ENCODE data around the gene VWA3A.
"Not testable (repeated sequence)": the region's sequence is repeated elsewhere in the genome, so short reads cannot be mapped to it uniquely, and the experiment has no call there.

VWA3A gene, protein sequence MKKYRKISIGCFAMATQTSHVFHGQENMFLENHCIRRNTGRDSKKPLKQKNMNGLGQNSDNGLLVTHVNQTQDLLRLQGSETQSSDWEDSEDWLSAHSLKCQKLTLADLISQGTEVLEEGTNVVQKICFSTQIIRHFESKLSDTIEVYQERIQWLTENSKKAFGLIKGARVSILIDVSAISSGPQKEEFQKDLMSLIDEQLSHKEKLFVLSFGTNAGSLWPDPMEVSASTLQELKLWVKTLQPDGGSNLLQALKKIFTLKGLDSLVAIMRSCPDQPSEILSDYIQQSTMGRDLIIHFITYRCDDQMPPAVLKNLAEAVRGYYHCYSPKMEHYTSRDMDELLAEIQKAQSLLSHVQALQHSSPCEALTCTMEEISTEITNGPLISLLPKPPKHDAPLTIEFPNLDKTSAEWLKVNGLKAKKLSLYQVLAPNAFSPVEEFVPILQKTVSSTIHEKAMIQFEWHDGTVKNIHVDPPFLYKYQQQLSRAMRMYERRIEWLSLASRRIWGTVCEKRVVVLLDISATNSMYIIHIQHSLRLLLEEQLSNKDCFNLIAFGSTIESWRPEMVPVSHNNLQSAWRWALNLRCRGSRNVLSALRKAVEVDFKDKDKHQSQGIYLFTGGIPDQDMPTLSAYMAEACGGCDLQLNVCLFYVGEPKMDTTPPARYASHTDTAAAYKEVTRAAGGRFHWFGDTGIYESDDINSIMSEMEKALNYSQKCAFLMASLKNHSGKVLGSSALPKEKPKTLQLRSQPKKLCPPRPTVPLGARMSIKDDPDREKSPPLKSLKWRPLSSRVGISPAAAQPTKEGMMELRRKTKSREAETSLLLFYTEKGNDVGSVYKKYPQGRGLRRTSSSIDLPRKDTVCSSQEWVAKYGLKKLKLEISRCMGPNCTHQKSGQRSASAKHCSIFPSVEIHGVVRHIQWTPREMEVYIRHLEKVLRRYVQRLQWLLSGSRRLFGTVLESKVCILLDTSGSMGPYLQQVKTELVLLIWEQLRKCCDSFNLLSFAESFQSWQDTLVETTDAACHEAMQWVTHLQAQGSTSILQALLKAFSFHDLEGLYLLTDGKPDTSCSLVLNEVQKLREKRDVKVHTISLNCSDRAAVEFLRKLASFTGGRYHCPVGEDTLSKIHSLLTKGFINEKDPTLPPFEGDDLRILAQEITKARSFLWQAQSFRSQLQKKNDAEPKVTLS

DNA sequence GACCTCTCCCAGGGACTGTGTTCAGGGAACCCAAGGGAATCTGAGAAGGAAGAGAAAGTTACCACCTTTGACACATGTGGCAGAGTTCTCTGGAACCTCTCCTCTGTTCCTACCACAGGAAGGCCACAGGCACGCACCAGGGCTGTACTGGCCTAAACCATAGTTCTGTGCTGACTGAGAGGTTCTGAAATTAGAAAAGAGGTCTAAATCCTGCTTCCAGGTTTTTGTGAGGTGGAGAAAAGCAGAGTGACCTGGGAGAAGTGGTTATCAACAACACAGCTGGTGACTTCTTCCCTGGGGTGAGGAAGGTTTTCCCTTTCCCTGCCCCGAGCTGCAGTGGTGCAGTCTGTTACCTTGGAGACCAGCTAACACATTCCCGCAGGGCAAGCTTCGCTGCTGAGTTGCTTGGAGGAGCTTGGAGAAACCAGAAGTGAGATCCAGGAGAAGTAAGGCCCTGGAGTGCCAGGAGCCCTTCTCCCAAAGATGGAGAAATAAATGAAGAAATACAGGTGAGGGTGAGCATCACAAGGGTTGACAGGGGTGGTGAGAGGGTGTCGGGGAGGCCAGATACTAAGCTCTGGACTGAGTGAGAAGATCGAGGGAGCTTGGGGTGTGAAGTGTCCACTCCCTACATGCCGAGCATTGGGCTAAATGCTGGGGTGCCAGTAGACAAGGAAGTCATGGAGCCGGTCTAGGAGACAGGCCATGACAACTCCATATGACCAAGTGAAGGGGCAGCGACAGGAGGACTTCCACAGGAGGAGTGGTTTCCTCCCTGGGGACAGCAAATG is at the start of gene VWA3A:
VWA3A (plus strand) TSS at position 399 of the 791 bp plus-strand sequence; CDS start at position 496, 97 bp downstream.
- peak; percentile 58 for DNase-seq (ENCODE audit: low read depth)

DNA sequence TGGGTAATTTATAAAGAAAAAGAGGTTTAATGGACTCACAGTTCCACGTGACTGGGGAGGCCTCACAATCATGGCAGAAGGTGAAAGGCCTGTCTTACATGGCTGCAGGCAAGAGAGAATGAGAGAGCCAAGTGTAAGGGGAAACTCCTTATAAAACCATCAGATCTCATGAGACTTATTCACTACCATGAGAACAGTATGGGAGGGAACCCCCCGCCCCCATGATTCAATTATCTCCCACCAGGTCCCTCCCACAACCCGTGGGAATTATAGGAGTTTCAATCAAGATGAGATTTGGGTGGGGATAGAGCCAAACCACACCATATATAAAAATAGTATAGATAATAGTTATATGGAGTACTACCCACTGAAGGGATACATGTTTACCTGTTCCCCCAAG is 48.5 kb upstream of the VWA3A start:
- not testable (repeated sequence) for DNase-seq (ENCODE audit: low read depth)

DNA sequence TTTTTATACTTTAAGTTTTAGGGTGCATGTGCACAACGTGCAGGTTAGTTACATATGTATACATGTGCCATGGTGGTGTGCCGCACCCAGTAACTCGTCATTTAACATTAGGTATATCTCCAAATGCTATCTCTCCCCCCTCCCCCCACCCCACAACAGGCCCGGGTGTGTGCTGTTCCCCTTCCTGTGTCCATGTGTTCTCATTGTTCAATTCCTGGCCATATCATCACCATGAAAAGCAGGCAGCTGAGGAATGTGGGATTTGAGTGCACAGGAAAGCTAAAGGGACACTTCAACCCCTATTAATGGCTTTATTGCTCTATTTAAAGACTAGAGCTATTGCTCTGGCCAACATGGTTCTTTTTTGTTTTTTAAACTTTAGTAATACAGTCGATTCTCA is 46.5 kb upstream of the VWA3A start:
- DNase-seq (ENCODE audit: low read depth): not testable (repeated sequence)

DNA sequence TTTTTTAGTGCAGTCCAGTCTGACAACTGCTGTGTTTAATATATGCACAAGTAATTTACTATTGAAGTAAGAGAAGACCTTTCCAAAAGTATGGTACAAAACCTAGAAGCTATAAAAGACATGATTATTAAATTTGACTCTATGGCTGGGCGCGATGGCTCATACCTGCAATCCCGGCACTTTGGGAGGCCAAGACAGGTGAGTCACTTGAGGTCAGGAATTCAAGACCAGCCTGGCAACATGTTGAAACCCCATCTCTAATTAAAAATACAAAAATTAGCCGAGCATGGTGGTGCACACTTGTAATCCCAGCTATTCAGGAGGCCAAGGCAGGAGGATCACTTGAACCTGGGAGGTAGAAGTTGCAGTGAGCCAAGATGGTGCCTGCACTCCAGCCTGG is 41.4 kb upstream of the VWA3A start:
- no peak for DNase-seq (ENCODE audit: low read depth)

DNA sequence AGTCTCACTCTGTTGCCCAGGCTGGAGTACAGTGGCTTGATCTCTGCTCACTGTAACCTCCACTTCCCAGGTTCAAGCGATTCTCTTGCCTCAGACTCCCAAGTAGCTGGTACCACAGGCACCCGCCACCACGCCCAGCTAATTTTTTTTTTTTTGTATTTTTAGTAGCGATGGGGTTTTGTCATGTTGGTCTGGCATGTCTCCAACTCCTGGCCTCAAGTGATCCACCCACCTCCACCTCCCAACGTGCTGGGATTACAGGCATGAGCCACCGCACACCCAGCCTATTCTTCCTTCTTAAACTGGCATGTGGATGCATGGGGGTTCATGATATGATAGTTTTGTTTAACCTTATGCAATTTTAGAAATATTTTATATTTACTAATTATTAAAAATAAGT is 39.4 kb upstream of the VWA3A start:
- DNase-seq (ENCODE audit: low read depth): no peak

DNA sequence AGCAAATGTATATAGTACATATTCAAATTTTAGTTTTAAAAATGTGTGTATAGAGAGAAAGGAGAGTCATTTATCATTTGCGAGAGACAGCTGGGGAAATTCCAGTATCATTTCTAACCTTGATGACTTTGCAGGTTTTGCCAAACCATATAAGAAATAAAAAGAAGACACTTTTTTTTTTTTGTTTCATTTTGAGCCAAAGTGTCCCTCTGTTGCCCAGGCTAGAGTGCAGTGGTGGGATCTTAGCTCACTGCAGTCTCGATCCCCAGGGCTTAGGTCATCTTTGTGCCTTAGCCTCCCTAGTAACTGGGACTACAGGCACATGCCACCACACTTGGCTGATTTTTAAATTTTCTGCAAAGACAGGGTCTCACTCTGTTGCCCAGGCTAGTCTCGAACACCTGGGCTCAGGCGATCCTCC is 38.4 kb upstream of the VWA3A start:
- DNase-seq (ENCODE audit: low read depth): no peak

DNA sequence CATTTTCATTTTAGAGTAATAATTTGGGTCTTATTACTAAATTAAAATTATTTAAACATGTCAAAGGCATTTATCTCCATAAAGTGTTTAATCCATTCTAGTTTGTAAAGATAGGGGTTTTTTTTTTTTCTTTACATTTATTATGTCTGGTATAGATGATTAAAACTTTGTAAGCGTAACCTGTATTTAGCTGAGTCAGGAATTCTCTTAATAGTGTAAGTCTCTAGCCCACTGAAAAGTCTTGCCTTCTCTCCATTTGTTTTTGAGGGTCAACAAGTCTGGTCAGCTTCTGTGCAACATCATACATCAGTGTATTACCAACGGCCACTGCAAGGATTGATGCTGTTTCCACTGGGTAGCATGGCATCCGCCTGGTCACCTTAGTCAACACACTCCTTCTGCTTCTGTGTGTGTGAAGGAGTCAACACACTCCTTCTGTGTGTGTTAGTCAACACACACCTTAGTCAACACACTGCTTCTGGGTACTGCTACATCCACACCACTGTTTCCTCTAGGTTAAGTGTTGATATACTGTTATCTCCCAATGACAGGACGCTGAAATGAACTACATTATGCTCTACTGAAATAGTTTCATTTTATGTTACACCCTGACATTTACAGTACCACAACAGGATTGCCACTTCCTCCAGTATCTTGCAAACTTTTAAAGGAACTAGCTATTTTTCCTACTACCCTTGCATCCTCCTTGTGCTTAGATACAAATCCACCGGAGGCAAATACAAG is 37.3 kb upstream of the VWA3A start:
- DNase-seq (ENCODE audit: low read depth): no peak

DNA sequence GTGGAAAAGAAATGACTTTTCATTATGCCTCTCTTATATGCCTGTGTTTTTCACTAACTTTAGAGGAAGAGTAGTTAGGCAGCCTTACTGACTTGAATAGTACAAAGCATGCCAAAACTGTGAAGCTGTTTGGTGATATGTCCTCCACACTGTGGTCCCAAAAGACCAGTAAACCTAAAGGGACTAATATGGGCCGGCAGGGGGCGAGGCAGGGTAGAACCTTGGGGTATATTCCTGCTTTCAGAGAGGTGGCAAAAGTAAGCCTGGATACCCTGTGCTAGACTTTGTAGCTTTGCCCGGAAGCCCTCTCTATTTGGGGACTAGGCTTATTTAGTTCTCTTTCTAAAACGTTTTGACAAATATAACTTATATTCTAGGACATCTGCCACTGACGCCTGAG is 36.5 kb upstream of the VWA3A start:
- DNase-seq (ENCODE audit: low read depth): no peak

DNA sequence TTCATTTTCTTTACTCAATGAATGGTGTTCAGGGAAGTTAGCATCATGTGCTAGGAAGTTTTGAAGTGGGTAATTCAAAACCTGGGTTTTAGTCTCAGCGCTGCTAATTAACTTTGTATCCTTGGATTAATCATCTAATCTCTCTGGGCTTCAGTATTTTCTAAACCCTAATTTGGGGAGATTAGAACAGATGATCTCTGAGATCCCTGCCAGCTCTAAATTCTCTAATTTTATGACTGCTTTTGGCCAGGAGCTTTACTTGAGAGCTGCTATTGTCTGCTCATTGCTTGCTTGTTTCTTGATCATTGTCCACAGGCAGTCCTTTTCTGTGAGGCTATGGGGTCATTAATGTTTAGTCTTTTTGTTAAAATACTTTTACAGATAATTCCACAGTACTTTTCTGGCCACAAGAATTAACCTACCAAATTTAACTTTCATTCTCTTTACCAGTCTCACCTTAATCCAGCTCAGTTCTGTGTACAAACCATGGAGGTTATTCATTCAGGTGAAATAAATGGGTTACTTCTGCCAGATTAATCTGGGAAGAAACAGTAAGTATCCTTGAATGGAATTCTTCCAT is 28.4 kb upstream of the VWA3A start:
- DNase-seq (ENCODE audit: low read depth): no peak

DNA sequence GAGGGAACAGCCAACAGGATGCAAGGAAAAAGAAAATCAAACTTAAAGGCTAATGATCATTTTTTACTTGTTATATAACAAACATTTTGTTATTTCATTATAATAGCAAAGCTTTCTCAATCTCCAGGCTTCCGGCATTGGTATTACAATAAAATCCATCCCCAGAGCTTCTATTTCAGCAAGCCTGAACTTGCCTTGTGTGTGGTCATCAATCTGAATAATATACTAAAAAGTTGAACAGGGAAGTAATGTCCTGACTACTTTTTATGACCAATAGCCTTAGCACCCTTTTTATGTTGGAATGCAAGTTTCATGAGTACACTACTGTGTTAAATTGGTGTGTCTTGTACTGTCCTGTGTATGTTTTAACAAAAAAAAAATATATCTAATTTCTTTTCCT is 27.1 kb upstream of the VWA3A start:
- DNase-seq (ENCODE audit: low read depth): no peak

DNA sequence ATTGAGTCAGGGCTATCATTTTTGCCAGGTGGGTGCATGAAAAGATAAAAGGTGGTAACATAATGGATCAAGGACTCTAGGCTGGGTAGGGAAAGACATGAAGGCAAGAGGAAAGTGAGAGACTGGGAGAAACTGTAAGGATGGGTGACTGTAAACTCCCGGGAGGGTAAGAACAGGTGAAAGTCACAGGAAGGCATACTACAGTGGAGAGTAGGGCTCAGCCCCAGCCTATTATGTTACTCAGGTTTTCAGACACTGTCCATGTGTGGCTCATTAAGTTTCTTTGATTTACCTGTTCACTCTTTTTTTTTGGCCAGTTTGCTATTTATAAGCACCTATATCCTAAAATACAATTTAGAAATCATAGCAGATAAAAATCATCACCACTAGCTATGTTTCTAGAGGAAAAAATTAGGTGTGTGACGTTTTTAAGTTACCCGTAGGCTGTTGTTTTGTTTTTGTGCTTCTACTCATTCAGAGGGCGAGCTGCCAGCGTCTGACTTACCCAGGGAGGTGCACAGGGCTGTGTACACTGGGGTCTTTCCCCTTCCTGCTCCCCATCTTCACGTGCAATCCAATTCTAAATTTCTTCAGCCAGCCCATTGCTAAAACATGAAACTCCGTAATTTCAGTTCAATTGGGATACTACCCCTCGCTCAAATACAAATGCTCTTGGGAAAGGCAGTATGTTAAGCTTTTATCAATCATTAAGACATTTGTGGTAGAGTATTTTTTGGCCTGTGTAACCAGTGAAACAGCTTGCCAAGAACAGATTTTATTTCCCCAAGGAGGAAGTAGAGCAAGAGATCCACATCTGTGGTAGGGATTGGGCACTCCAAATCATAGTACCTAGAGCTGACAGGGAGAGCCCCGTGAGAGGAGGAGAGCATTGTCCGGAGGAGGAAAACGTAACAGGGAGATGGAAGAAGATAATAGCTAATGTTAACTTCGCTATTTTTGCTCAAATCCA is 21.7 kb upstream of the VWA3A start:
- peak; percentile 8 for DNase-seq (ENCODE audit: low read depth)

DNA sequence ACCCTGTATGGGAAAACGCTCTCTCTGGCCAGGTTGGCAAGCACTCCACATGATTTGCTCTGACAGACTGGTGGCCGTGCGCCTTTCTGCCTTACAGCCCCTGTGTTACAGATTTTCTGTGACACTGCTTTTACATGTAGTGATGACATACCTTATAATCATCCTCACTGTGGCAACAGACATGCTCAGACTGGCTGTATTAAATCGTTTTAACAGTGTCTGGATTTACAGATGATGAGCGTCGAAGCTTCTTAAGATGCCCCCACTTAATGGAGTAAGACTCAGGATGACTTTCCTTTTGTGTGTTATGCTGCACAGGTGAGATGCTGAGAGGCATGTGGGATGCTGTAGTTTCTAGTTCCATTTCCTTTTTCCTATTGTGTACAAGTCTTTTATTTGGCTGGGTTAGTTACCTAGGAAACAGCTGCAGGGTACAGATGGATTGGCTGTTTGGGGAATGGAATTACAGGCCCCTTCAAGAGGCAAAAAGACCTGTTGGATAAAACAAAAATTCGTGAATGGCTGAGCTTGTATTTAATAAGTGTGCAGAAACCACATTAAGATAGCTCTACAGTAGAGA is 20.9 kb upstream of the VWA3A start:
- DNase-seq (ENCODE audit: low read depth): no peak

DNA sequence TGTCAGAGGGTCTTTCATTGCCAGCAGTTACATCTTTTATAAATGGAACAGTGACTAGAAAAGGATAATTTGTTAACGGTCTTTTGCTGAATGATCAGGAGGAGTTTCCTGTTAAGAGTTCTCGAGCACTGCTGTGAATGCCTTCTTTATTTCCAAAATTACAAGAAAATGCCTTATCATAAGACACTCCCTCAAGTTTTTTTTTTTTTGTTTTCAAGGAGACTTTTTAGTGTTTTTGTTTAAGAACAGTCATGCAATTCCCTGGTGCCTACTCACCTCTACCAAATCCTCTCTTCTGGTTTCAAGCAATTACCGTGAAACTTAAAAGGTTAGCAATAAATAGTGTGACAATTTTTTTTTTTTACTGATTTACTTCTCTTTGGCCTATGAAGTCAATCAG is 19.0 kb upstream of the VWA3A start:
- DNase-seq (ENCODE audit: low read depth): no peak

DNA sequence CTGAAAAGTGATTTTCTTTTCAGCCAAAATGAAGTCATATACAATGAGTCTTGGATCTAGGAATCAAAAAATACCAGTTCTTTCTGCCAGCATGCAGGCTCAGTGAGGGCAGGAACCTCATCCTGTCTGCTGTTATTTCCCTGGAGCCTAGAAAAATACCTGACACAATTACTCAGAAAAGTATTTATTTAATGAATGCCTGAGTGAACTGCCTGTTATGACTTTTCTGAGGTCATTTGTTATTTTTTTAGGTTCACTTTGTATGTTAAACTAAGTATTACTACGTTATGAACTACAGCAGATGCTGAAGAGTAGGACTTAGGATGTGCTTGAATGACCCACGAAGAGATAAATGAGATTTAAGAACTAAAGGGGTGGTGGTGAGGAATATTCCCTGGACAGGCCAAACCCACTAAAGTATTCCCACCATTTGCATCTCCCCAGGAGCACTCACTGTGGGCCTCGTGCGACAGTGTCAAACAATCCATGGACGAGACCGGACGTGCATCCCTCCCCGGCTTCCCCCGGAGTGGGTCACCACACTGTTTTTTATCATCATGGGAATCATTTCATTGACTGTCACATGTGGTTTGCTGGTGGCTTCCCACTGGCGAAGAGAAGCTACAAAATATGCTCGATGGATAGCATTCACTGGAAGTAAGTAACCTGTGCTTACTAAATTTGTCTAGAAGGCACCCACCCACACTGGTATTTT is 17.1 kb upstream of the VWA3A start:
- no peak for DNase-seq (ENCODE audit: low read depth)

DNA sequence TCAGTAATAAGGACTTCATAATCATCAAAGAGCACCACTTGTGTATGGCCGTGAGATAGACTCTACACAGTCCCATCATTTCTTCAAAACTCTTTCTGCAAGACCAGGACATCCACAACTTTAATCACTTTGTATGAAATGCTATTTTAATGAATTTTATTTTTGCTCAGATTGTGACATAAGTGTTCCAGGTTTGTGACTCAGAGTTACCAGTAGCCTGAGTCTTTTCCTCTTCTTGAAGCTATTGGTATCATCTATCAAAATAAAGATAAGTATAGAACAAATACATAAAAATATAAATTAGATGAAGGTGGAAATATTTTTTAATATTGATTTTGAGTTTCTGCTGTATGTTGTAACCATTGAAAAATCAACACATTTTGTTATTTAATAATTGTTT is 16.6 kb upstream of the VWA3A start:
- DNase-seq (ENCODE audit: low read depth): no peak

DNA sequence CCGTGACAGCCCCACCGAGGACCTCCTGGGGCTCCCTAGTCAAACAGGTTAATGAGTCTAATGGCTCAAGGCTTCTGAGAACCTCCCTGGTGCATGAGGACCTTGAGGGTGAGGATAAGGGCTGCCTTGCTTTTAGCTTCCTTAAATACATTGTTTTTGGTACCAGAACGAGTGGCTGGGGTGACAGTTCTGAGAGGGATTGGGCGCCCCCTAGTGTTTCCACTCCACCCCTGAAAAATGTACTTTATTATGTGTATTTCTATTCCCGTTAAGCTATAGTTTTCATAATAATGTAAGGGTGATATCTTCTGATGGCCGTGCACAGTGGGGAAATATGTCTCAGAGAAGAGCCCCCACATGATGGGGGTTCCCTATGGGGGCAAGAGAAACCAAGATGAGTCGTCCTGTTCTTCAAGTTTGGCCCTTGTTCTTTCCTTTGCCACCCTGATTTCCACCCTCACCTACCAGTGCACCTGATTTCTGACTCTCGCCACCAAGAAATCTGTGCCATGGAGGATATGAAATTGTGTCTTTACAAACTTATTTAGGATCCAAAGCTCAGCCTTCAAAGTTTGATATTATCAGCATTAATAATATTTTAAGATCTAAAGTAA is 14.5 kb upstream of the VWA3A start:
- DNase-seq (ENCODE audit: low read depth): peak; percentile 43

DNA sequence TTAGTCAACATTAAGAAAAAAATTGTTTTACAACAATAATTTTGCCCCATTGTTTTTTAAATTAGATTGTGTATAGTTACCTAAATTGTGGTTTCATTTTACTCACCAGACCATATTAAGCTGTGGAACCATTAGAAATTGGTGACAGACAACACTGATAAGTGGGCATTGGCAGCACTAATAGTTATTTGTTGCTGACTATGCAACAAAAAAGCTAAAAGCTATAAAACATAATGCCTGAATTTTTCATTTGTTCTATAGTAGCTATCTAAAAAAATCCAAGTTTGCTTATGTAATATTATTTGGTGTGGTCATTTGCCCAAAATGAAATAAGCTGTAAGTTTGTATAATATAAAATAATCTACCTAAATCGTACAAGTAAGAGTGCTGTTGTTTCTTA is 13.7 kb upstream of the VWA3A start:
- DNase-seq (ENCODE audit: low read depth): no peak

DNA sequence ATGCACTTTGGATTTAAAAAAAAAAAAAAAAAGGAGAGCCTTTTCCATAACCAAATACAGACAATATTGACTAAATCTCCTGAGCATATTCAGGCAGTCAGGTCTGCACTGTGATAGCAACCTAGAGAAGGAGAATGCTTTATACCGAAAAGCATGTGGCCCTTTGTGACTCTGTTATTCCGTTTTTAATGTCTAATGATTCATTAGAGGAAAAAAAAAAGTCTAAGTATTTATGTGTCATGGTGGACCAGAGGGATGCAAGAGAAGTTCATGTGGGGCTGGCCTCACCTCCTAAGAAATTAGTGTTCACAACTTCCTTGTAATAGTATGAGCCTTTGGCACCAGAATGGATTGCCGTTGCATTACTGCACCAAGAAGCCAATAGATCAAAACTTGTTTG is 11.3 kb upstream of the VWA3A start:
- no peak for DNase-seq (ENCODE audit: low read depth)
